Activated naive CD8-positive, alpha-beta T cell treated with anti-CD3 and anti-CD28 coated beads, Interleukin-2, amount 50 U/mL, for 24 hours (primary cell): ENCODE results near the gene SLCO2B1.

Experiments used
- ATAC-seq: fragments of 150-1000 bp; cut with Tn5 transposase; one replicate; pipeline ENCODE4 v1.10.0; 2021
- DNase-seq: peaks from one replicate; pipeline ENCODE4 v3.0.0; 2021
- H3K27ac Mint-ChIP-seq: one replicate; pipeline ENCODE4 v1.8.0; 2021; ENCODE audit warnings: mild to moderate bottlenecking, mixed read lengths
- H3K27me3 Mint-ChIP-seq: one replicate; pipeline ENCODE4 v1.8.0; 2021; ENCODE audit warnings: mixed read lengths
- H3K36me3 Mint-ChIP-seq: one replicate; pipeline ENCODE4 v1.8.0; 2021; ENCODE audit warnings: low read depth, mixed read lengths
- H3K4me1 Mint-ChIP-seq: one replicate; pipeline ENCODE4 v1.8.0; 2021; ENCODE audit warnings: mixed read lengths
- H3K4me3 Mint-ChIP-seq: one replicate; pipeline ENCODE4 v1.8.0; 2021; ENCODE audit warnings: mild to moderate bottlenecking, moderate library complexity, mixed read lengths
- H3K9me3 Mint-ChIP-seq: one replicate; pipeline ENCODE4 v1.8.0; 2021; ENCODE audit warnings: mixed read lengths

The SLCO2B1 gene

DNA sequence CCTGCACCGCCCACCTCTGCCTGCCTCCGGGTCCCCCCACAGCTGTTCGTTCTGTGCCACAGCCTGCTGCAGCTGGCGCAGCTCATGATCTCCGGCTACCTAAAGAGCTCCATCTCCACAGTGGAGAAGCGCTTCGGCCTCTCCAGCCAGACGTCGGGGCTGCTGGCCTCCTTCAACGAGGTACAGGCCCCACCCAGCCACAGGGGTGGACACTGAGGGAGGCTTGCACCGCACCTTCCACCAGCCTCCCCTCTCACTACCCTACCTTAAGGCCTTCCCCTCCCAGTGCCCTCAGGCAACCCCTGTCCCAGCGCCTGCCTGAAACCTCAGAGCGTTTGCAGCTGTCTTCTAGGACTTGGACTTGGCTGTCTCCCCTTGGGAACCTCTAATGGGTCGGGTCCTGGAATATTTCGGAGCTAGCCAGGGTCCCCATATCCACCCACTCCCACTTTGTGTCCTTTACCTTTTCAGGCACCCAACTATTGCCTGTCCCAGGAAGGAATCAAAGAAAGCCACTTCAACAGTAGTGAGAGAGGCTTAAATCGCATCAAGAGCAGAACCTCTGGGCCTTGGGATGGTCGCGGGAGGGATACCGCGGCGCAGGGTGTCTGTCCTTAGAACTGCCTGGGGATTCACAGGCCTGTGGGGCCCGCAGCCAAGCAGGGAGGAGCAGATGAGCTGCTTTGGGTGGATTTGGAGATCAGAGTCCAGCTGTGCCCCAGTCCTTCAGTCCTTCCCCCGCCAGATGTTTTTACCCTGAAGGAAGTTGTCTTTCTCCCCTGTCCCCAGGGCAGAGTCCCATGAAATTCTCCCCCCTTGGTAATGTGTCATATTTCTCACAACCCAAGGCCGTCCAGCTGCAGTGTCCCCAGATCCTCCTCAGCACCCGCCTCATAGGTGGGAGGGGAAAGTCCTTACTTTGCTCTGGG is 13.3 kb downstream of the SLCO2B1 start:
- H3K4me1 Mint-ChIP-seq: no peaks in the 10 kb centered on the region
- peaks cover 8% of the 10 kb centered on the region for H3K9me3 Mint-ChIP-seq
- DNase-seq: no peak
- no peak overlapping the region for H3K27ac Mint-ChIP-seq
- peaks cover 2% of the 10 kb centered on the region for H3K27me3 Mint-ChIP-seq
- no peak for ATAC-seq
- H3K4me3 Mint-ChIP-seq: no peak overlapping the region
- no peaks in the 10 kb centered on the region for H3K36me3 Mint-ChIP-seq

DNA sequence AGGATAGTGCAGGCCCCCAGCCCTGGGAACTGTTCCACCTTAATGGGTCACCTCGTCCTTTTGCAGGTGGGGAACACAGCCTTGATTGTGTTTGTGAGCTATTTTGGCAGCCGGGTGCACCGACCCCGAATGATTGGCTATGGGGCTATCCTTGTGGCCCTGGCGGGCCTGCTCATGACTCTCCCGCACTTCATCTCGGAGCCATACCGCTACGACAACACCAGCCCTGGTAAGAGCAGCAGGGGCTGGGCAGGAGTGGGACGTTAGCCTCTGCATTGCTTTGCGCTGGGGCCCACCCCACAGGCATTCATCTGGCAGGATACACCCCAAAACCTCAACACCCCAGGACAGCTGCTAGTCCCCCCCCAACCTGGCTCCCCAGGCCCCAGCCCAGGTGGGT is 14.8 kb downstream of the SLCO2B1 start:
- no peak overlapping the region for H3K4me3 Mint-ChIP-seq
- H3K36me3 Mint-ChIP-seq: no peaks in the 10 kb centered on the region
- H3K27ac Mint-ChIP-seq: no peak overlapping the region
- H3K9me3 Mint-ChIP-seq: peaks cover 6% of the 10 kb centered on the region
- peaks cover 2% of the 10 kb centered on the region for H3K27me3 Mint-ChIP-seq
- no peak for DNase-seq
- no peaks in the 10 kb centered on the region for H3K4me1 Mint-ChIP-seq
- no peak for ATAC-seq

DNA sequence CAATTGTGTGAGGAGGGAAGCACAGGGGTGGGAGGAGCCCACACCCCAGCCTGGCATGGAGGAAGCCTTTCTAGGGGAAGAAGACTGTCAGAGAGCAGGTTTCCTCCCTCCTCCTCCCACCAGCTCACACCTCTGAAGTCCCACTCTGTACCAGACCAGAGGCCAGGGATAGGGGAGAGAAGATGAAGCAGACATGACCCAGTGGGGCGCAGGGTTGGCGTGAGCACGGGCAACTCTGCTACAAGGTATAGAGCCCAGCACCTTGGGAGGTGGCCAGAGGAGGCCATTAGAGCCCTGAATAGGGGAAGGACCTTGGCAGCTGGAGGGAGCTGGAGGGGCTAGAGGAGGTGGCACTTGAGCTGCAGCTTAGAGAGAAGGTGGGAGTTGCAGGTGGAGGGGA is 15.9 kb downstream of the SLCO2B1 start:
- H3K4me3 Mint-ChIP-seq: no peak overlapping the region
- H3K27ac Mint-ChIP-seq: no peak overlapping the region
- DNase-seq (no peak), ATAC-seq (no peak)
- H3K4me1 Mint-ChIP-seq: no peaks in the 10 kb centered on the region
- H3K36me3 Mint-ChIP-seq: no peaks in the 10 kb centered on the region
- no peaks in the 10 kb centered on the region for H3K9me3 Mint-ChIP-seq
- peaks cover 2% of the 10 kb centered on the region for H3K27me3 Mint-ChIP-seq

DNA sequence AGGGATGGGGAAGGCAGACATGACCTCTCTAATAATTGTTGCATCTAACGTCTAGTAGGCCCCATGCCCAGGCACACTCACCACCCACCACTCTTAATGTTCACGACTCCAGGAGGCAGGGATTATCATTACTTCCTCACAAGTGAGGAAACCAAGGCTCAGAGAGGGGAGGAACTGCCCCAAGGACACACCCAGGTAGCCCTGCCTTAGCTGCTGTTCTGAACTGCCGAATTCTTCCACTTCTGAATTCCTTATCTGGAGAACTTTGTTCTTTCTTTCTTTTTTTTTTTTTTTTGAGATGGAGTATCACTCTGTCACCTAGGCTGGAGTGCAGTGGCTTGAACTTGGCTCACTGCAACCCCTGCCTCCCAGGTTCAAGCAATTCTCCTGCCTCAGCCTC is 16.7 kb downstream of the SLCO2B1 start:
- Mint-ChIP-seq H3K4me3 (no peak overlapping the region), H3K27me3 (peaks cover 2% of the 10 kb centered on the region), H3K9me3 (no peaks in the 10 kb centered on the region), H3K4me1 (no peaks in the 10 kb centered on the region), H3K36me3 (no peaks in the 10 kb centered on the region), H3K27ac (no peak overlapping the region)
- DNase-seq: no peak
- ATAC-seq: no peak

DNA sequence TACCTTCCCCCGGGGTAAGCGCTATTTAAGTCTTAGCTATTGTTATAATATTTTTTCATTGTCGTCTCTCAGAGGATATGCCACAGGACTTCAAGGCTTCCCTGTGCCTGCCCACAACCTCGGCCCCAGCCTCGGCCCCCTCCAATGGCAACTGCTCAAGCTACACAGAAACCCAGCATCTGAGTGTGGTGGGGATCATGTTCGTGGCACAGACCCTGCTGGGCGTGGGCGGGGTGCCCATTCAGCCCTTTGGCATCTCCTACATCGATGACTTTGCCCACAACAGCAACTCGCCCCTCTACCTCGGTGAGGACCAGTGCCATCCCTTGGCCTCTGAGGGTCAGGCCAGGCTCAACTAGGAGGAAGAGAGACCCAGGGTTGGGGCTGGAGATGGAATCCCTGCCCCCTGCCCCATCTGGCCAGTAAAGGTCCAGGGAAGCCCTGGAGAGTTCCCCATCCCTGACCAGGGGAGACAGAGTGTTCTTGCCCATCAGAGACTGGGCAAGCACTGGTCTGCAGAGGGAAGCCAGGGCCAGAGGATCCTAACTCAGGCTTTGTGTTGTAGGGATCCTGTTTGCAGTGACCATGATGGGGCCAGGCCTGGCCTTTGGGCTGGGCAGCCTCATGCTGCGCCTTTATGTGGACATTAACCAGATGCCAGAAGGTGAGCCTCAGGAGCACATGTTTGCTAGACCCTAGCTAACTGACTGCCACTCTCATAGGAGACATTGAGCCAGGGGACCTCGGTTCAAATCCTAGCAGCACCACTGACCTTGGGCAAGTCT is 18.4 kb downstream of the SLCO2B1 start:
- no peak overlapping the region for H3K27ac Mint-ChIP-seq
- H3K36me3 Mint-ChIP-seq: no peaks in the 10 kb centered on the region
- peaks cover 2% of the 10 kb centered on the region for H3K4me1 Mint-ChIP-seq
- H3K9me3 Mint-ChIP-seq: no peaks in the 10 kb centered on the region
- no peak overlapping the region for H3K4me3 Mint-ChIP-seq
- H3K27me3 Mint-ChIP-seq: no peaks in the 10 kb centered on the region
- DNase-seq: no peak
- no peak for ATAC-seq

DNA sequence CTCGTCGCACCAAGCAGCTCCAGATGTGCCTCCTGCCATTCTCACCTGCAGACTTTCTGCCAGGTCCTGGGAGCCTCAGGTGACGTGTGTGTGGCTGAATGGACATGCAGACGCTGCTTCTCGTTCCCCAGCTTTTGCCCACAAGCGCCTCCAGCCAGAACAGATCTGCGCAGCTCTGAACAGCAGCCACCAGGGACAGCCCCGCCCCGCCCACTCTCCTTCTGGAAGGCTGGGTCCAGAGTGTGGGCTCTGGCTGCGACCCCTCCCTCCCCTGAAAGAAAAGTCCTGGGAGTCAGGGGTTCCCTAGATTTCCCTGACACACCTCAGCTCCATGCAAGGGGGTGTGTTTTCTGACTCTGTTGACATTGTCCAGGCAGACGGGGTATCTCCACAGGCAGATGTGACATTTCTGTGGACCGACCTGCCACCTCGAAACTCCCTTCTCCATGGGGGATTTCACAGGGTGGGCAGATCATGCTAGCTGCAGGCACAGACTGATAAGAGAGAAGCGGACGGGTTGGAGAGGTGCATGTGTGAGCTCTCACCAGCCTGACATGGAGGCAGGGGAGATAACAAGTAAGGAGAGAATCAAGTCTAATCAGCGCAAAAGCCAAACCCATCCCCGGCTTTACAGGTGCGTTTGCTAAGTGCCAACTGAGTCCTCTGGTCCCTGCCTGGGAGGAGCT is 19.8 kb downstream of the SLCO2B1 start:
- H3K36me3 Mint-ChIP-seq: no peaks in the 10 kb centered on the region
- no peaks in the 10 kb centered on the region for H3K27me3 Mint-ChIP-seq
- DNase-seq (no peak), ATAC-seq (no peak)
- peaks cover 12% of the 10 kb centered on the region for H3K4me1 Mint-ChIP-seq
- H3K4me3 Mint-ChIP-seq: no peak overlapping the region
- no peaks in the 10 kb centered on the region for H3K9me3 Mint-ChIP-seq
- H3K27ac Mint-ChIP-seq: no peak overlapping the region

DNA sequence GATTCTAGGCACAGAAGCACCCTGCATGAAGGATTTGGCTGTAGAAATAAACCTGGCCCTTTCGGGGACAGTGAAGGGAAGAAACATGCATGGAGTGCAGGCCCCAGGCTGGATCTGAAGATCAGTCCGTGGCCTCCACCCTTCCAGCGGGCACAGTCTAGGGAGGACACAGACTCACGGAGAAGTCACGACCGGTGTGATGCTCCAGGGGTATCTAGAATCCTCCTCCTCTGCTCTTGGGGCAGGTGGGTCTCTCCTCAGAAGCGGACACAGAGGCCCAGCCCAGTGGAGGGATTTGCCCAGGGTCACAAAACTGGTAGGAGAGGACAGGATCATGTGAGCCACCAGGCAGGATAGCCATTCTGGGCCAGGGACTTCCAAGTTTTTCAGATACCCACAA is 22.4 kb downstream of the SLCO2B1 start:
- Mint-ChIP-seq H3K9me3 (no peaks in the 10 kb centered on the region), H3K36me3 (no peaks in the 10 kb centered on the region), H3K4me1 (peaks cover 12% of the 10 kb centered on the region), H3K4me3 (no peak overlapping the region), H3K27ac (no peak overlapping the region), H3K27me3 (no peaks in the 10 kb centered on the region)
- ATAC-seq (no peak), DNase-seq (no peak)

DNA sequence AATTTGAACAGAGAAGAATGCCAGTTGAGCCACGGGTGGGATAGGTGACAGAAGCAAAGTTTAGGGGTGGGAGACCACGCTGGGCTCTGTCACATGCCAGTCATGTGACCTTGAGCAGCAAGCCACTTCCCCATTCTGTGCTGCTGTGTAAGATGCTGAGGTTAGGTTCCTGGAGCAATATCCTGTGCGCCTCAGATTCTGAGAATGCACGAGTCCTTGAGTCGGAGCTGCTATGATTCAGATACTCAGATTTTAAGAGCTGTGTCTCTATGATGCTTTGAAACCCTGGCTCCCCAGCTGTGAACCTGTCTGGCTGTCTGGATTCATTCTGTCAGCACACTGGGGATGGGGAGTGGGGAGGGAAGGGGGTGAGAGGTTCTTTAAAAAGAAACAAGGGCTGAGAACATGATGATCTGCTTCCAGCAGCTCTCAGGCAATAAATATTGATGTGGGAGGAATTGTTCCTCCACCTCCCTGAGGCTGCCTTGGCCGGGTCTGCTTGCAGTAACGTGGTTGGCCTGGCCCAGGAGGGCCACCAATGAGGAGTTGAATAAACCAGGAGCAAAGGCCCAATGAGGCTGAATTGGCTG is 24.0 kb downstream of the SLCO2B1 start:
- H3K36me3 Mint-ChIP-seq: no peaks in the 10 kb centered on the region
- ATAC-seq (peak; percentile 58), DNase-seq (peak; percentile 7)
- H3K4me1 Mint-ChIP-seq: peaks cover 12% of the 10 kb centered on the region
- H3K27ac Mint-ChIP-seq: no peak overlapping the region
- H3K4me3 Mint-ChIP-seq: no peak overlapping the region
- H3K27me3 Mint-ChIP-seq: no peaks in the 10 kb centered on the region
- H3K9me3 Mint-ChIP-seq: no peaks in the 10 kb centered on the region

DNA sequence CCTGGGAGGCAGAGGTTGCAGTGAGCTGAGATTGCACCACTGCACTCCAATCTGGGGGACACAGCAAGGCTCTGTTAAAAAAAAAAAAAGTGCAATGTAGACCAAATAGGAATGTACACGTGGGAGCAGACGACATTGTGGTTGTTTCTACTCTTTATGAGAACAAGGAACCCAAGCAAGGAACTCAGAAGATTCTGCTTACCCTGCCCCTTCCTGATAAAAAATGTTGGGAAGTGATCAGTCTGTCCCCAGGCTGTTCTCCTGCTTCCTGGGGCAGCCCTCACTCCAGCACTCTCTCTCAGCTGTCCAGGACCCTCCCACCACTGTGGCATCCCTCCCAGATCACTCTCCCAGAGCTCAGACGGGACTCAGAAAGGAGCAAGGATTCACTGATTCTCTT is 31.8 kb downstream of the SLCO2B1 start:
- Mint-ChIP-seq H3K9me3 (no peaks in the 10 kb centered on the region), H3K4me1 (no peaks in the 10 kb centered on the region), H3K27me3 (peaks cover 14% of the 10 kb centered on the region), H3K27ac (no peak overlapping the region), H3K36me3 (no peaks in the 10 kb centered on the region), H3K4me3 (no peak overlapping the region)
- ATAC-seq (no peak), DNase-seq (no peak)

DNA sequence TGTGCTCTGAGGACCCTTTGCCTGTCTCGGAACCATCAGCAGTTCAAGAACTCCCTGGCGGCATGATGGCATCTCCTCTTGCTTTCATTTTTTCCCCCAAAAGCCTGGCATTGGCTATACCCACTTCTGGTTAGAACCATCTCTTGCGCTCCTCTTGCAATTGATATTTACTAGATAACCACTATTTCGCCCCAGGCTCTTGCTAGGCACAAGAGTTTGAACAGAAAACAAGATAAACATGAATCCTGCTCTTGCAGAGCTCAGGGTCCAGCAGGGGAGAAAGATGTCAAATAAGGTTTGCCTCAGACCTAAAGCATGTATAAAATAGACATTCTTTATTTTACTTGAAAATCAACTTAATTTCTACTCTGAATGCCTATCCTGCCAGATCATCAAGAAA is 33.1 kb downstream of the SLCO2B1 start:
- Mint-ChIP-seq H3K36me3 (no peaks in the 10 kb centered on the region), H3K9me3 (no peaks in the 10 kb centered on the region), H3K27me3 (peaks cover 14% of the 10 kb centered on the region), H3K4me1 (no peaks in the 10 kb centered on the region), H3K27ac (no peak overlapping the region), H3K4me3 (no peak overlapping the region)
- DNase-seq (no peak), ATAC-seq (no peak)

DNA sequence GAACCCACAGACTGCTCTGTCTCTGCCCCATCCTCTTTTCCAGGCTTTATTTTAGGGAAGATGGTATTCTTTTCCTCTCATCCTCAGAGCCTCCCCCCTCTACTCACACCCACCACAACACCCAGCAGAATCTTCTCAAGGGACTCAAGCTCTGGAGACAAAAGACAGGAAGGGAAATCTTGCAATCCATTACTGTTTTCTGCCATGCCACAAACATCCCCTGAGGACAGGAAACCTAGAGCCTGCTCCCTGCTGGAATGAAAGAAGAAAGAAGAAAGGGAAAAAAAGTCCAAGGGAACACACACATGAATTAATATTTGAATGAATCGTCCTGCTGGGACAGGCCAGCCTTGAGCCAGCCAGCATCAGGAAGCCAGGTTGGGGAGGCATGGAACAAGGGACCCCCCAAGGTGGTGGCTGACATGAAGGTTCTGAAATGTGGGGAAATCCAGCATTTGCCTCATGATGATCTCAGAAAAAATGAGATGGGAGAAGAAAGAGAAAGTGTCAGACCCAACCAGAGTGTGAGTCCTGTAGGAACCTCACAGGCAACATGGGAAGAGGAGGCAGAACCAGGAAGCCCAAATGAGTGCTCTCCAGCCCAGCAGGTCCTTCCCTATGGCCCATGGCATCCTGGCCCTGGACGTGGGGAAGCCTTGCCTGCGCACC is 34.0 kb downstream of the SLCO2B1 start:
- Mint-ChIP-seq H3K36me3 (no peaks in the 10 kb centered on the region), H3K4me3 (no peak overlapping the region), H3K27ac (no peak overlapping the region), H3K4me1 (no peaks in the 10 kb centered on the region), H3K9me3 (no peaks in the 10 kb centered on the region), H3K27me3 (peaks cover 14% of the 10 kb centered on the region)
- DNase-seq: no peak
- no peak for ATAC-seq

DNA sequence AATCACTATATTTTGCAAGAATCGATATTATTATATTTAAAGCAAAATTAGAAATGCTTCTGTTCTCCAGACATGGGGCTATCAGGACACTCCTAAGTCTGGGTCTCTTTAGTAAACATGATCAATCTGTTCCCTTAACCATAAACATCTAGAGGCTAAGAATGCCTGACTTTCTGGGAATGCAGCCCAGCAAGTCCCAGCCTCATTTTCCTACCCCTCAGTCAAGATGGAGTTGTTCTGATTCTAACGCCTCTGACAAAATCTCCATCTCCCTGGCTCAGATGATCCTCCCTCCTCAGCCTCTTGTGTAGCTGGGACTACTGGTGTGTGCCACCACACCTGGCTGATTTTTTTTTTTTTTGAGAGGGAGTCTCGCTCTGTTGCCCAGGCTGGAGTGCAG is 35.0 kb downstream of the SLCO2B1 start:
- DNase-seq (no peak), ATAC-seq (no peak)
- Mint-ChIP-seq H3K4me1 (no peaks in the 10 kb centered on the region), H3K27ac (no peak overlapping the region), H3K27me3 (peaks cover 9% of the 10 kb centered on the region), H3K36me3 (no peaks in the 10 kb centered on the region), H3K4me3 (no peak overlapping the region), H3K9me3 (no peaks in the 10 kb centered on the region)

DNA sequence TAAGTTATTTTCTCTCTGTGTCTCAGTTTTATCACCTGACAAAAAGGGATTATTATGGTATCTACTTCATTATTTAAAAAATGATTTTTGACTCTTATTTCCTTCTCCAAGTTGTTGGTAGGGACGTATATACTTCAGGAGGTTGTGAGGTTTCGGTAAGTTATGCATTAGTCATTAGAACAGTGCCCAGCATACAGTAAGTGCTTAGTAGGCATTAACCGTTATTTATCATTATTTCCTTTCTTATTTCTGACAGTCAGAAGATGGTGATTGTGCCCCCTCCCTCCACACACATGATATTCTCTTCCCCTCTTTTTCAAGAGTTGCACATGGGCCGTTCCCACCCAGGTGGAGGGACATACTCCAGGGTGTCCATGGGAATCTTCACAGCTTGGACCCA is 36.1 kb downstream of the SLCO2B1 start:
- Mint-ChIP-seq H3K27me3 (peaks cover 5% of the 10 kb centered on the region), H3K4me3 (no peak overlapping the region), H3K4me1 (no peaks in the 10 kb centered on the region), H3K27ac (no peak overlapping the region), H3K36me3 (no peaks in the 10 kb centered on the region), H3K9me3 (no peaks in the 10 kb centered on the region)
- no peak for ATAC-seq
- DNase-seq: no peak

DNA sequence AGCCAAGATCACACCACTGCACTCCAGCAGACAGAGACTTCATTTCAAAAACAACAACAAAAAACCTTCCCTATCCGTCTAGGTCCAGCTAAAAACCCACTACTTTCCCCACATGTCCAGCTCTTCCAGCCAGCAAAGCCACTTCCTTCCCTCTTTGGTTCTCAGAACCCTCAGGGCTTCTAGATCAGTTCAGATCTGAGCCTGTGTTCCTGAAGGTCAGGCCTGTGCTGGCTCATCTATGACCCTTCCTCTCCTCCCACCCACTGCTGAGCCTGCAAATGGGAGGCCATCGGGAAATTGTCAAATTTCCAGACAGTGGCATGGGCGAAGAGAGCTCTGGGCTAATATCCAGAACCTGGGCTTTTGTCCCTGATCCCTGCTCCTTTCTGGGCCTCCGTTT is 37.8 kb downstream of the SLCO2B1 start:
- Mint-ChIP-seq H3K36me3 (no peaks in the 10 kb centered on the region), H3K4me1 (no peaks in the 10 kb centered on the region), H3K4me3 (no peak overlapping the region), H3K9me3 (no peaks in the 10 kb centered on the region), H3K27me3 (peaks cover 2% of the 10 kb centered on the region), H3K27ac (no peak overlapping the region)
- ATAC-seq (no peak), DNase-seq (no peak)
